KMS-11 (cell line): Measurements from ENCODE around the gene FNIP1.
"Not testable (repeated sequence)": the region's sequence is repeated elsewhere in the genome, so short reads cannot be mapped to it uniquely, and the experiment has no call there.

ENCODE experiments used
- H2AFZ ChIP-seq: fragments of 200-600 bp; sonication (generic); 2 replicates; pipeline ENCODE4 v1.6.1; 2016; ENCODE audit warnings: antibody characterized with exemption, mixed run types, low read depth
- H3K27ac ChIP-seq: fragments of 200-600 bp; sonication (generic); 2 replicates; pipeline ENCODE4 v1.6.1; 2016; ENCODE audit warnings: mild to moderate bottlenecking, mixed run types
- H3K27me3 ChIP-seq: fragments of 200-600 bp; sonication (generic); 2 replicates; pipeline ENCODE4 v1.6.1; 2017; ENCODE audit warnings: mild to moderate bottlenecking, low read depth, mixed run types, moderate library complexity; ENCODE audit not compliant: insufficient read depth
- H3K36me3 ChIP-seq: fragments of 200-600 bp; sonication (generic); 2 replicates; pipeline ENCODE4 v1.6.1; 2017; ENCODE audit warnings: mild to moderate bottlenecking, mixed run types; ENCODE audit not compliant: insufficient read depth
- H3K4me1 ChIP-seq: fragments of 200-600 bp; sonication (generic); 2 replicates; pipeline ENCODE4 v1.6.1; 2016; ENCODE audit warnings: mild to moderate bottlenecking, low read depth, mixed run types; ENCODE audit not compliant: poor library complexity, severe bottlenecking
- H3K4me2 ChIP-seq: fragments of 200-600 bp; sonication (generic); 2 replicates; pipeline ENCODE4 v1.7.0; 2016; ENCODE audit warnings: mild to moderate bottlenecking, mixed run types
- H3K4me3 ChIP-seq: fragments of 200-600 bp; sonication (generic); IDR thresholded peaks from 2 replicates; pipeline ENCODE4 v1.6.1; 2017; ENCODE audit warnings: low read depth, low read length, mixed read lengths; ENCODE audit not compliant: insufficient read depth
- H3K79me2 ChIP-seq: fragments of 200-600 bp; sonication (generic); 2 replicates; pipeline ENCODE4 v1.6.1; 2016; ENCODE audit warnings: low read depth, mixed run types; ENCODE audit not compliant: insufficient read depth
- H3K9ac ChIP-seq: fragments of 200-600 bp; sonication (generic); 2 replicates; pipeline ENCODE4 v1.6.1; 2016; ENCODE audit warnings: mild to moderate bottlenecking, mixed run types
- H4K20me1 ChIP-seq: fragments of 200-600 bp; sonication (generic); 2 replicates; pipeline ENCODE4 v1.6.1; 2016; ENCODE audit warnings: mild to moderate bottlenecking, mixed run types; ENCODE audit not compliant: insufficient read depth
- TF ChIP-seq, protein P1 (sequence below): fragments of 200-600 bp; sonication (generic); conservative IDR thresholded peaks from 2 replicates; pipeline ENCODE4 v1.6.1; 2017; ENCODE audit warnings: low read depth, mild to moderate bottlenecking, antibody characterized with exemption, low read length, moderate library complexity, mixed read lengths

Gene FNIP1

DNA sequence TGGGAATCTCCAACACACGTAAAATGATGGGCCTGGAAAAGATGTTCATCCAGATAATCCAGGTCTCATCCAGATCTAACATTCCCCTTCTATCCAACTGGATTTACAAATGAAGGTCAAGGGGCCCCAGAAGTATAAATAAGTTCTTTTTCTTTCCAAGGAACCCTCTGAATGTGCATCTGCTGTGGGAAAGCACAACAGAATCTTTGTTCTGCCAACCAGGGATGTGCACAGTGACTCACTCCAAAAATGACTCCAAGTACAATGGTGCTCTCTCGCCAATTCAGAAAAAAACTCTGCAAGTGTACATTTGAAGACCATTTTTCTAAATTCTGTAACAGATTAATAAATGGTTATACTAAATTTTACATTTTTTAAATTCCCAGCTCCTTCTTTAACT lies 174.2 kb downstream of the FNIP1 start:
- Histone ChIP-seq H3K4me1 (no peaks in the 10 kb centered on the region), H3K27ac (no peak overlapping the region), H3K4me3 (no peak overlapping the region), H2AFZ (no peak overlapping the region), H4K20me1 (0 out of 2 replicates have a peak, but pooled peaks cover 9% of the 10 kb centered on the region), H3K36me3 (0 out of 2 replicates have a peak, but pooled peaks cover 6% of the 10 kb centered on the region), H3K27me3 (no peaks in the 10 kb centered on the region), H3K9ac (no peak overlapping the region), H3K4me2 (no peak overlapping the region), H3K79me2 (peaks cover 86% of the 10 kb centered on the region)
- TF ChIP-seq, protein P1, sequence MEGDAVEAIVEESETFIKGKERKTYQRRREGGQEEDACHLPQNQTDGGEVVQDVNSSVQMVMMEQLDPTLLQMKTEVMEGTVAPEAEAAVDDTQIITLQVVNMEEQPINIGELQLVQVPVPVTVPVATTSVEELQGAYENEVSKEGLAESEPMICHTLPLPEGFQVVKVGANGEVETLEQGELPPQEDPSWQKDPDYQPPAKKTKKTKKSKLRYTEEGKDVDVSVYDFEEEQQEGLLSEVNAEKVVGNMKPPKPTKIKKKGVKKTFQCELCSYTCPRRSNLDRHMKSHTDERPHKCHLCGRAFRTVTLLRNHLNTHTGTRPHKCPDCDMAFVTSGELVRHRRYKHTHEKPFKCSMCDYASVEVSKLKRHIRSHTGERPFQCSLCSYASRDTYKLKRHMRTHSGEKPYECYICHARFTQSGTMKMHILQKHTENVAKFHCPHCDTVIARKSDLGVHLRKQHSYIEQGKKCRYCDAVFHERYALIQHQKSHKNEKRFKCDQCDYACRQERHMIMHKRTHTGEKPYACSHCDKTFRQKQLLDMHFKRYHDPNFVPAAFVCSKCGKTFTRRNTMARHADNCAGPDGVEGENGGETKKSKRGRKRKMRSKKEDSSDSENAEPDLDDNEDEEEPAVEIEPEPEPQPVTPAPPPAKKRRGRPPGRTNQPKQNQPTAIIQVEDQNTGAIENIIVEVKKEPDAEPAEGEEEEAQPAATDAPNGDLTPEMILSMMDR = no peak

DNA sequence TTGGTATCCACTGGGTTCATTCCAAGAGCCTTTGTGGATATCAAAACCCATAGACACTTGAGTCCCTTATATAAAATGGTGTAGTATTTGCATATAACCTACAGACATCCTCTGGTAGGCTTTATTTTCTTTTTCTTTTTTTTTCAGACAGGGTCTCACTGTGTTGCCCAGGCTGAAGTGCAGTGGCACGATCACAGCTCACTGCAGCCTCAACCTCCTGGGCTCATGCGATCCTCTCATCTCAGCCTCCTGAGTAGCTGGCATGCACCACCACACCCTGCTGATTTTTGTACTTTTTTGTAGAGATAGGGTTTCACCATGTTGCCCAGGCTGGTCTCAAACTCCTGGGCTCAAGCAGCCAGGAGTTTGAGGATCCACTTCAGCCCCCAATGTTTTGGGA lies 175.7 kb downstream of the FNIP1 start:
- H3K4me2 ChIP-seq, H3K9ac ChIP-seq, H4K20me1 ChIP-seq, H3K4me3 ChIP-seq, H3K27ac ChIP-seq, H3K27me3 ChIP-seq, H3K36me3 ChIP-seq, H3K4me1 ChIP-seq, H2AFZ ChIP-seq: not testable (repeated sequence)
- H3K79me2 ChIP-seq = peaks cover 86% of the 10 kb centered on the region

DNA sequence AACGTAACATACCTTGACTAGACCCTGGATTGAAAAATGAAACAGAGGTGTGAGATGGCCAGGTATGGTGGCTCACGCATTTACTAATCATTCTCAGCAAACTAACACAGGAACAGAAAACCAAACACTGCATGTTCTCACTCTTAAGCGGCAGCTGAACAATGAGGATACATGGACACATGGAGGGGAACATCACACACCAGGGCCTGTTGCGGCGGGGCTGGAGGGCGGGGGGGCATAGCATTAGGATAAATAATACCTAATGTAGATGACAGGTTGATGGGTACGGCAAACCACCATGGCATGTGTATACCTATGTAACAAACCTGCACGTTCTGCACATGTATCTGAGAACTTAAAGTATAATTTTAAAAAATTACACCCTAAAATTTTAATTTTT lies 177.7 kb downstream of the FNIP1 start:
- Histone ChIP-seq H3K27ac (no peak overlapping the region), H3K36me3 (0 out of 2 replicates have a peak, but pooled peaks cover 6% of the 10 kb centered on the region), H3K79me2 (peaks cover 86% of the 10 kb centered on the region), H2AFZ (no peak overlapping the region), H3K27me3 (no peaks in the 10 kb centered on the region), H3K4me1 (no peaks in the 10 kb centered on the region), H3K4me3 (no peak overlapping the region), H4K20me1 (0 out of 2 replicates have a peak, but pooled peaks cover 4% of the 10 kb centered on the region), H3K9ac (no peak overlapping the region), H3K4me2 (no peak overlapping the region)
- TF ChIP-seq, protein P1 = no peak

DNA sequence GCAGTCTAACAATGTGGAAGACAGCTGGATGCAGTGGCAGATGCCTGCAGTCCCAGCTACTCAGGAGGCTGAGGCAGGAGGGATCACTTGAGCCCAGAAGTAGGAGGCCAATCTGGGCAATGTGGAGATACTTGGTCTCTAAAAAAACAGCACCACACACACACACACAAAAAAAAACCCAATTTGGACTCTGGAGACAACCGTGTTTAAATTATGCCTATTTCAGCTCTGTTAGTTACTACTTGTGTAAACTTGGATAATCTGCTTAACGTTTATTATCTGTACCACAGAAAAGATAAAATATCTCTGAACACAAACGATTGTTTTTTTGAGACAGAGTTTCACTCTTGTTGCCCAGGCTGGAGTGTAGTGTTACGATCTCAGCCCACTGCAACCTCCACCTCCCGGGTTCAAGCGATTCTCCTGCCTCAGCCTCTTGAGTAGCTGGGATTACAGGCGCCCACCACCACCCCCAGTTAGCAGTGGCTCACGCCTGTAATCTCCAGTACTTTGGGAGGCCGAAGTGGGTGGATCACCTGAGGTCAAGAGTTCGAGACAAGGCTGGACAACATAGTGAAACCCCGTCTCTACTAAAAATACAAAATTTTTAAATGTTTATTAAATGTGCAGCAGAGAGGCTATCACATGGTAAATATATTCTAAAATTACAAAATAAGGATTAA lies 179.5 kb downstream of the FNIP1 start:
- H3K4me3 ChIP-seq = no peak overlapping the region
- no peak overlapping the region for H3K9ac ChIP-seq
- H4K20me1 ChIP-seq = 0 out of 2 replicates have a peak, but pooled peaks cover 6% of the 10 kb centered on the region
- TF ChIP-seq, protein P1 = no peak
- H3K4me2 ChIP-seq = no peak overlapping the region
- H3K27ac ChIP-seq = no peak overlapping the region
- H3K36me3 ChIP-seq = no peaks in the 10 kb centered on the region
- H3K79me2 ChIP-seq = peaks cover 80% of the 10 kb centered on the region
- H2AFZ ChIP-seq = no peak overlapping the region
- H3K4me1 ChIP-seq = no peaks in the 10 kb centered on the region
- no peaks in the 10 kb centered on the region for H3K27me3 ChIP-seq

DNA sequence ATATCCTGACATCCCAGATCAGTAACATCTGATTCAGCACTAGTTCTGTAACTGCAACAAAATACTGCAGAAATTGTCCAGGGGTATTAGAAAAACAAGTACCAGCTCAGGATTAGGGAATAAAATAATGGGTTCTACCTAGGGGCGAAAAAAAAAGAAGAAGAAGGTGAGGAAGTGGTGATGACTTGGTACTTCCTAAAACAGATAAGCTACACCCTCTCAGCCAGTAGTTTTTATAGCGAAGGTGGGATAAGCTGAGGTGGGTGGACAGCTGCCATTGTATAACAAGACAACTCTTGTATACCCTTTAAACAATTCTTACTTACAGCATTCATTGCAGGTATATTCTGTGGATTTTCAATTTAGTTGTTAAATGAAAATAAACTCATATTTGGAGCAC lies 180.9 kb downstream of the FNIP1 start:
- no peak overlapping the region for H3K9ac ChIP-seq
- H3K27ac ChIP-seq = no peak overlapping the region
- no peak overlapping the region for H2AFZ ChIP-seq
- H3K4me1 ChIP-seq = no peaks in the 10 kb centered on the region
- H4K20me1 ChIP-seq = 0 out of 2 replicates have a peak, but pooled peaks cover 10% of the 10 kb centered on the region
- no peak overlapping the region for H3K4me2 ChIP-seq
- peaks cover 73% of the 10 kb centered on the region for H3K79me2 ChIP-seq
- H3K27me3 ChIP-seq = no peaks in the 10 kb centered on the region
- H3K36me3 ChIP-seq = no peaks in the 10 kb centered on the region
- H3K4me3 ChIP-seq = no peak overlapping the region
- TF ChIP-seq, protein P1 = no peak
